K562 treated with DMSO at 1 percent for 48 hours (cell line): ENCODE measurements around the gene CNTLN. TPM values are rescaled to one million over a fixed set of nuclear protein-coding genes. Genes with fewer than 3 reads are reported as not detected.

ENCODE experiments used
- total RNA-seq: library from RNA; unstranded; fragments of 300-600 nt; gene quantifications from 2 replicates; pipeline ENCODE4 v1.2.3, GENCODE V29; 2022; ENCODE audit warnings: low replicate concordance; ENCODE audit errors: extremely low read depth

Gene CNTLN, protein sequence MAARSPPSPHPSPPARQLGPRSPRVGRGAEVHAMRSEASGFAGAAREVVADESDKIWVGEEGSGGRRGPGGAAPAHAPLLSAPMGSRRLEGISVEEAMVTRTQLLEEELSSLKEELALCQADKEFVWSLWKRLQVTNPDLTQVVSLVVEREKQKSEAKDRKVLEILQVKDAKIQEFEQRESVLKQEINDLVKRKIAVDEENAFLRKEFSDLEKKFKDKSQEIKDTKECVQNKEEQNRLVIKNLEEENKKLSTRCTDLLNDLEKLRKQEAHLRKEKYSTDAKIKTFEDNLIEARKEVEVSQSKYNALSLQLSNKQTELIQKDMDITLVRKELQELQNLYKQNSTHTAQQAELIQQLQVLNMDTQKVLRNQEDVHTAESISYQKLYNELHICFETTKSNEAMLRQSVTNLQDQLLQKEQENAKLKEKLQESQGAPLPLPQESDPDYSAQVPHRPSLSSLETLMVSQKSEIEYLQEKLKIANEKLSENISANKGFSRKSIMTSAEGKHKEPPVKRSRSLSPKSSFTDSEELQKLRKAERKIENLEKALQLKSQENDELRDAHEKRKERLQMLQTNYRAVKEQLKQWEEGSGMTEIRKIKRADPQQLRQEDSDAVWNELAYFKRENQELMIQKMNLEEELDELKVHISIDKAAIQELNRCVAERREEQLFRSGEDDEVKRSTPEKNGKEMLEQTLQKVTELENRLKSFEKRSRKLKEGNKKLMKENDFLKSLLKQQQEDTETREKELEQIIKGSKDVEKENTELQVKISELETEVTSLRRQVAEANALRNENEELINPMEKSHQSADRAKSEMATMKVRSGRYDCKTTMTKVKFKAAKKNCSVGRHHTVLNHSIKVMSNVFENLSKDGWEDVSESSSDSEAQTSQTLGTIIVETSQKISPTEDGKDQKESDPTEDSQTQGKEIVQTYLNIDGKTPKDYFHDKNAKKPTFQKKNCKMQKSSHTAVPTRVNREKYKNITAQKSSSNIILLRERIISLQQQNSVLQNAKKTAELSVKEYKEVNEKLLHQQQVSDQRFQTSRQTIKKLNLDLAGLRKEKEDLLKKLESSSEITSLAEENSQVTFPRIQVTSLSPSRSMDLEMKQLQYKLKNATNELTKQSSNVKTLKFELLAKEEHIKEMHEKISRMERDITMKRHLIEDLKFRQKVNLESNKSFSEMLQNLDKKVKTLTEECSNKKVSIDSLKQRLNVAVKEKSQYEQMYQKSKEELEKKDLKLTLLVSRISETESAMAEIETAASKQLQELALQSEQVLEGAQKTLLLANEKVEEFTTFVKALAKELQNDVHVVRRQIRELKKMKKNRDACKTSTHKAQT (N-terminal part only)
- not detected in 2 replicates for total RNA-seq

GRCh38 chr9:17134396-17135294 lies at the start of gene CNTLN:
TSS of gene CNTLN (plus strand) at chr9:17135040. CDS start at chr9:17135066, 26 bp downstream.

